ENCODE data around the gene CFAP299. TPM values are rescaled to one million over a fixed set of nuclear protein-coding genes. Genes with fewer than 3 reads are reported as not detected.
"Not testable (repeated sequence)": the region's sequence is repeated elsewhere in the genome, so short reads cannot be mapped to it uniquely, and the experiment has no call there.

Gene CFAP299
- total and polyA plus RNA-seq, 2 donors (not counting 3 experiments of a cell fraction or from before 2014, with no cell fraction given), result not detected

- DNase-seq (ENCODE audit: low read depth, low spot score); BruUV-seq (replicated peaks); intact Hi-C loops (cut with micrococcal nuclease); FAIRE-seq; H3K4me2 ChIP-seq (ENCODE audit: insufficient read depth, low read length); H3K9me1 ChIP-seq (replicated peaks; ENCODE audit: control insufficient read depth, extremely low read depth, insufficient read depth, low read length); H4K20me1 ChIP-seq (replicated peaks; ENCODE audit: control insufficient read depth, extremely low read depth, insufficient read depth, low read length); H3K9ac ChIP-seq (replicated peaks; ENCODE audit: extremely low read depth, insufficient read depth, low read length); H3K79me2 ChIP-seq (ENCODE audit: control insufficient read depth, insufficient read depth, low read length); H2AFZ ChIP-seq (ENCODE audit: low read depth, low read length); CTCF ChIA-PET; dilution Hi-C loops (cut with MboI; ENCODE audit: extremely low pct_ligation_motif_present, low sequenced_read_pairs); H3K27ac ChIP-seq (ENCODE audit: insufficient read depth, low read depth, low read length); H3K36me3 ChIP-seq (ENCODE audit: control insufficient read depth in 2 of 2, extremely low read depth in 1 of 2, insufficient read depth in 2 of 2, low read length in 2 of 2); POLR2A ChIA-PET; H3K4me3 ChIP-seq (replicated peaks in 1 of 3; ENCODE audit: insufficient read depth in 1 of 3, low read depth in 1 of 3, low read length in 3 of 3); H3K4me1 ChIP-seq (ENCODE audit: control insufficient read depth, extremely low read depth, insufficient read depth, low read length); H3K9me3 ChIP-seq (replicated peaks; ENCODE audit: control insufficient read depth, insufficient read depth, low read length): not testable (repeated sequence)
- H3K27me3 ChIP-seq (ENCODE audit: control insufficient read depth in 2 of 2, insufficient read depth in 2 of 2, low read length in 2 of 2), result peaks cover 0 to 11% of the 10 kb centered on the region in 2 experiments
Observed at GRCh38 chr4:80342684-80343083, 7.2 kb downstream of the CFAP299 start.

GRCh38 chr4:80343887-80344286 is 8.4 kb downstream of the CFAP299 start:
- Histone ChIP-seq H3K9me3 (replicated peaks; ENCODE audit: control insufficient read depth, insufficient read depth, low read length) (no peaks in the 10 kb centered on the region), H3K4me3 (replicated peaks in 1 of 3; ENCODE audit: insufficient read depth in 1 of 3, low read depth in 1 of 3, low read length in 3 of 3) (no peak overlapping the region), H2AFZ (ENCODE audit: low read depth, low read length) (no peak overlapping the region), H3K4me2 (ENCODE audit: insufficient read depth, low read length) (no peak overlapping the region), H3K9ac (replicated peaks; ENCODE audit: extremely low read depth, insufficient read depth, low read length) (no peak overlapping the region), H3K27ac (ENCODE audit: insufficient read depth, low read depth, low read length) (no peak overlapping the region), H3K9me1 (replicated peaks; ENCODE audit: control insufficient read depth, extremely low read depth, insufficient read depth, low read length) (no peaks in the 10 kb centered on the region), H3K79me2 (ENCODE audit: control insufficient read depth, insufficient read depth, low read length) (no peaks in the 10 kb centered on the region), H4K20me1 (replicated peaks; ENCODE audit: control insufficient read depth, extremely low read depth, insufficient read depth, low read length) (no peaks in the 10 kb centered on the region), H3K36me3 (ENCODE audit: control insufficient read depth in 2 of 2, extremely low read depth in 1 of 2, insufficient read depth in 2 of 2, low read length in 2 of 2) (no peaks in the 10 kb centered on the region), H3K4me1 (ENCODE audit: control insufficient read depth, extremely low read depth, insufficient read depth, low read length) (no peaks in the 10 kb centered on the region), H3K27me3 (ENCODE audit: control insufficient read depth in 2 of 2, insufficient read depth in 2 of 2, low read length in 2 of 2) (peaks cover 0 to 2% of the 10 kb centered on the region in 2 experiments)
- intact Hi-C loops (cut with micrococcal nuclease) (no loop called here), dilution Hi-C loops (cut with MboI; ENCODE audit: extremely low pct_ligation_motif_present, low sequenced_read_pairs) (no loop called here)
- CTCF ChIA-PET, result no interaction called here
- TF ChIP-seq FOS (IDR thresholded peaks at IDR 0.05; ENCODE audit: borderline replicate concordance, insufficient read depth, low read length) (no peak), GATA2 (IDR thresholded peaks at IDR 0.05; ENCODE audit: insufficient read depth, insufficient read length, low read depth, low read length) (no peak), MYC (IDR thresholded peaks at IDR 0.05; ENCODE audit: low read depth, low read length) (no peak), EZH2 (IDR thresholded peaks at IDR 0.05; ENCODE audit: borderline replicate concordance, low read depth, low read length, severe bottlenecking) (no peak), MAX (IDR thresholded peaks at IDR 0.05; ENCODE audit: insufficient read depth, insufficient read length) (no peak), POLR2A (IDR thresholded peaks at IDR 0.05; ENCODE audit: low read depth, low read length) (no peak), POLR2AphosphoS5 (IDR thresholded peaks at IDR 0.05; ENCODE audit: insufficient read depth, low read depth, low read length) (no peak), JUN (IDR thresholded peaks at IDR 0.05; ENCODE audit: borderline replicate concordance, insufficient read depth, insufficient read length, low read depth) (no peak), CTCF (IDR thresholded peaks at IDR 0.05; ENCODE audit: extremely low read depth in 1 of 2, insufficient read depth in 1 of 2, low read depth in 1 of 2, low read length in 2 of 2) (no peak)
- FAIRE-seq (no peak), DNase-seq (ENCODE audit: low read depth, low spot score) (no peak)
- no TSS peak for BruUV-seq (replicated peaks)
- POLR2A ChIA-PET, result no interaction called here

All from endothelial cell of umbilical vein (primary cell).